ENCODE results near the gene FRMD4A.

- TF ChIP-seq CTCF (IDR thresholded peaks at IDR 0.05; ENCODE audit: poor library complexity), result no peak
- TF ChIP-seq EZH2 (IDR thresholded peaks at IDR 0.05; ENCODE audit: borderline replicate concordance), result no peak
Observed at GRCh38 chr10:13845897-13846296, 484.8 kb downstream of the FRMD4A start.

Measured in hepatocyte (in vitro differentiated cells).